GM18858 (cell line): ENCODE measurements around the gene UBR1.
"Not testable (repeated sequence)": the region's sequence is repeated elsewhere in the genome, so short reads cannot be mapped to it uniquely, and the experiment has no call there.

Experiments
- ATAC-seq: cut with Tn5 transposase; IDR thresholded peaks from one replicate; pipeline ENCODE4 v1.9.1; 2021; ENCODE audit not compliant: unreplicated experiment

The UBR1 gene

DNA sequence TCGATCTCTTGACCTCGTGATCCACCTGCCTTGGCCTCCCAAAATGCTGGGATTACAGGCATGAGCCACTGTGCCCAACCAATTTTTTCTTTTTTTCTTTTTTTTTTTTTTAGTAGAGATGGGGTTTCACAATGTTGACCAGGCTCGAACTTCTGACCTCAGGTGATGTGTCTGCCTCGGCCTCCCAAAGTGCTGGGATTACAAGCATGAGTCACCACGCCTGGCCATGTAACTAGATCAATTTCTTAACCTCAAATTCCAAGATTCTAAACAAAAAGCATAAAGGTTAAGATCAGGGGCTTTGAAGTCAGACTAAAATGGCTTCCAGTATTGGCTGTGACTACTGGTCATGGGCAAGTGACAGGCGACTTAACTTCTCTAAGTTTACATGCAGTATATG lies 126.7 kb downstream of the UBR1 start:
- not testable (repeated sequence) for ATAC-seq

DNA sequence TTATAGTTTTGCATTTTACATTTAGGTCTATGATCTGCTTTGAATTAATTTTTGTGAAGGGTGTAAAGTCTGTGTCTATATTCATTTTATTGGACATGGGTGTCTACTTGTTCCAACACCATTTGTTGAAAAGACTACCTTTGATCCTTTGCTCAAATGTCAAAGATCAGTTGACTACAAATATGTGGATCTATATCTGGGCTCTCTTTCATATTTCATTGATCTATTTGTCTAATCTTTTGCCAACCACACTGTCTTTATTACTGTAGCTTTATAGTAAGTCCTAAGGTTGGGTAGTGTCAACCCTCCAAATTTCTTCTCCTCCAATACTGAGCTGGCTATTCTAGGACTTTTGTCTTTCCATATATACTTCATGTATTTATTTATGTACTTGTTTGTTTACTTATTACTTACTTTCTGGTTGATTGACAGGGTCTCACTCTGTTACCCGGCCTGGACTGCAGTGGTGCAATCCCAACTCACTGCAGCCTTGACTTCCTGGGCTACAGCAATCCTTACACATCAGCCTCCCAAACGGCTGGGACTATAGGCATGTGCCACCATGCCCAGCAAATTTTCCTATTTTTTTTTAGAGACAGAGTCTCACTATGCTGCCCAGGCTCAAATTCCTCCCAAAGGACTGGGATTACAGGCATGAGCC lies 131.5 kb downstream of the UBR1 start:
- ATAC-seq: no peak

DNA sequence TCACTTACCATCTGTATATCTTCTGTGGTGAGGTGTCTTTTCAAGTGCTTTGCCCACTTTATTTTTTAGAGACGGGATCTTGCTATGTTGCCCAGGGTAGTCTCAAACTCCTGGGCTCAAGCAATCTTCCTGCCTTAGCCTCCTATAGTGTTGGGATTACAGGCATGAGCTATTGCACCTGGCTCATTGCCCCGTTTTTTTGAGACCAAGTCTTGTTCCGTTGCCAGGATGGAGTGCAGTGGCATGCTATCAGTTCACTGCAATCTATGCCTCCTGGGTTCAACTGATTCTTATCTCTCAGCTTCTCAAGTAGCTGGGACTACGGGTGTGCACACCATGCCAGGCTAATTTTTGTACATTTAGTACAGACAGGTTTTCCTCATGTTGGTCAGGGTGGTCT lies 132.7 kb downstream of the UBR1 start:
- ATAC-seq: no peak

DNA sequence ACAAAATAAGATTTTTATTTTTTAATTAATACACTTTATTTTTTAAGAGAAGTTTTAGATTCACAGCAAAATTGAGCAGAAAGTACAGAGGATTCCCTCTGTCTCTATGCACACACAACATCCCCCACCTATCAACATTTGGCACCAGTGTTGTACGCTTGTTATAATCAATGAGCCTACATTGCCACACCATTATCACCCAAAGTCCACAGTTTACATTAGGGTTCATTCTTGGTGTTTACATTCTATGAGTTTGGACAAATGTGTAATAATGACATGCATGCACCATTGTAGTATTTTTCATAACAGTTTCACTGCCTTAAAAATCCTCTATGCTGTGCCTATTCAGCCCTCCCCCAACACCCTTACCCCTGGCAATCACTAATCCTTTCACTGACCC lies 134.0 kb downstream of the UBR1 start:
- no peak for ATAC-seq

DNA sequence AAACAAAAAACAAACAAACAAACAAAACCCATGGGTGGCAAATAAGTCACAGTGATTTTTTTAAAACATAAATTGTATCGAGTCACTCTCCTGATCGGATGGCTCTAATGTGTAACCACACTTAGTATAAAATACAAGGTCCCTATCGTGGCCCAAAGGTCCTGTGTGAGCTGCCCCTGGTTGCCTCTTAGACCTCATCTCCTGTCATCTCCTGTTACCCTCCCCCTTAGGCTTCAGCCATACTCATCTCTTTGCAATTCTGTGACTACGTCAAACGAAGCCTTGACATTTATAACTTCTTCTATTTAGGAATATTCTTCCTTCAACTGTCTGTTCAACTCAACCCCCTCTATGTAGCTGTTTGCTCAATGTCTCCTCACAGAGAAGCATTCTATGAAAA lies 141.4 kb downstream of the UBR1 start:
- no peak for ATAC-seq

DNA sequence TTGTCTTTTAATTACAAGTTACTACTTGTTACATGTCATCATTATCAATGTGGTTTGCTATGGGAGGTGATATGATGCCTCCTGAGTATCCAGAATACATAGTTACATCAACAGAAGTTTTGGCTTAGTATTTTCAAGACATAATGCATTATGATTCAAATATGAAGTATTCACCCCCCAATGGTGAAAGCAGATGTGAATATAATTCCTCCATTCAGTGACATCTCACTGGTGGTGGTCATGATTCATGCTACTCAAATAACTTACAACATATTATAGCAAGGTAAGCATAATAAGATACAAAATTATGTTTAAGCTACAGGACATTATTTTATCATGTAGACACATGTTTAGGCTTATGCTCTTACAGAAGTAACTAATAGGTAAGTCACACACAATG lies 150.3 kb downstream of the UBR1 start:
- ATAC-seq: no peak

GRCh38 chr15:42954291-42954690 lies 151.5 kb downstream of the UBR1 start:
- no peak for ATAC-seq

DNA sequence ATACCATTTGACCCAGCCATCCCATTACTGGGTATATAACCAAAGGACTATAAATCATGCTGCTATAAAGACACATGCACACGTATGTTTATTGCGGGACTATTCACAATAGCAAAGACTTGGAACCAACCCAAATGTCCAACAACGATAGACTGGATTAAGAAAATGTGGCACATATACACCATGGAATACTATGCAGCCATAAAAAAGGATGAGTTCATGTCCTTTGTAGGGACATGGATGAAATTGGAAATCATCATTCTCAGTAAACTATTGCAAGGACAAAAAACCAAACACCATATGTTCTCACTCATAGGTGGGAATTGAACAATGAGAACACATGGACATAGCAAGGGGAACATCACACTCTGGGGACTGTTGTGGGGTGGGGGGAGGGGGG lies 156.9 kb downstream of the UBR1 start:
- not testable (repeated sequence) for ATAC-seq

- ATAC-seq: no peak
Observed at GRCh38 chr15:42940527-42940926, 165.3 kb downstream of the UBR1 start.

GRCh38 chr15:42939841-42940240 lies 166.0 kb downstream of the UBR1 start:
- no peak for ATAC-seq

DNA sequence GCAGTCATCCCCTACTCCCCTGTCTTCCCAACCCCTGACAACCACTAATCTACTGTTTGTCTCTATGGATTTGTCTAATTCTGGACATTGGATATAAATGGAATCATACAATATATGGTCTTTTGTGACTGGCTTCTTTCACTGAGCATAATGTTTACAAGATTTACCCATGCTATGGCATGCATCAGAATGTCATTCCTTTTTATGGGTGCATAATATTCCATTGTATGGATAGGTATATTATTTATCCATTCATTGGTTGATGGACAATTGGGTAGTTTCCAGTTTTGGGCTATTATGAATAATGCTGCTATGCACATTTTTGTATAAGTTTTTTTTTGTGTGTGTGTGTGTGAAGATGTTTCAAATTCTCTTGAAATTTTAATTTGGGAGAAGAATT lies 168.7 kb downstream of the UBR1 start:
- ATAC-seq: no peak

GRCh38 chr15:42933886-42934667 lies 171.8 kb downstream of the UBR1 start:
- no peak for ATAC-seq

DNA sequence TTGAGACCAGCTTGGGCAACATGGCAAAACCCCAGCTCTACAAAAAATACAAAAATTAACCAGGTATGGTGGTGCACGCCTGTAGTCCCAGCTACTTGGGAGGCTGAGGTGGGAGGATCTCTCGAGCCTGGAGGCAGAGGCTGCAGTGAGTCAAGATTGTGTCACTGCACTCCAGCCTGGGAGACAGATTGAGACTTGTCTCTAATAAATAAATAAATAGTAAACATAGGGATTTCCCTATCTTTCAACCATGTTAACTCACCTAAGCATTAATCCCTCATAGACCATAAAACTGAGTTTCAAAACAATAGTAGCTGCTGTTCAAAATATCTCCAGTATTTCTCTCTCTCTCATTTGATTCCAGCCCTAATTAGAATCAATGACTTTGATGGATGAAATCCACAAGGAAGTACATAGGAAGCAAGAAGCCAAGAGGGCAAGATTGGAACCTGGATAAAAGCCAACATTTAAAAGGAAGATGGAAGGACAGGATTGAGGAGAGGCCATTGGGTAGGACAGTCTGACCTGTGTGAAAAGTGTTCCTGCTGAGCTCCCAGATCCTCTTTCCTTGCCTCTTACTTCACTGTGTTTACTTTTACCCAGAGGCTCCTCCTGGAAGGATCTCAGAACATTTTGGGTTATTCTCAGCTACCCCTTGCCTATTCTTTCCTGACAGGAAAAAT lies 172.9 kb downstream of the UBR1 start:
- no peak for ATAC-seq

GRCh38 chr15:42931702-42932486 lies 173.9 kb downstream of the UBR1 start:
- ATAC-seq: no peak

DNA sequence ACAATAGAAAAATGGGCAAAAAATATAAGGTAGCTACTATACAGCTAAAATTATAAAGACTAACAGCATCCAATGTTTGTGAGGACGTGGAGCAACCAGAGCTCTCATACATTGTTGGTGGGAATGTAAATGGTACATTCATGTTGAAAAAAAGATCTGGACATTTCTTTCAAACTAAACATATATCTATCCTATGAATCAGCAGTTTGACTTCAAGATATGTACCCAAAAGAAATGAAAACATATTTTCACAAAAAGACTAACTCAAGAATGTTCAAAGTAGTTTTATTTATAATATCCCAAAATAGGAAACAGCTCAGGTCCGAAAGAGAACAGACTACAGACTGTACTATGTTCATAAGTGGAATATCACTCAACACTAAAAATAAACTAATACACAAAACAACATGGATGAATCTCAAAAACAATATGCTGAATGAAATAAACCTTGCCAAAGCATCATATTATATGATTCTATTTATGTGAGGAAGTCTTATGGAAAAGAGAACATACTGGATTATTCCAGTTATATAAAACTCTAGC lies 176.5 kb downstream of the UBR1 start:
- ATAC-seq: no peak

- ATAC-seq: no peak
Observed at GRCh38 chr15:42921342-42921731, 184.5 kb downstream of the UBR1 start.

DNA sequence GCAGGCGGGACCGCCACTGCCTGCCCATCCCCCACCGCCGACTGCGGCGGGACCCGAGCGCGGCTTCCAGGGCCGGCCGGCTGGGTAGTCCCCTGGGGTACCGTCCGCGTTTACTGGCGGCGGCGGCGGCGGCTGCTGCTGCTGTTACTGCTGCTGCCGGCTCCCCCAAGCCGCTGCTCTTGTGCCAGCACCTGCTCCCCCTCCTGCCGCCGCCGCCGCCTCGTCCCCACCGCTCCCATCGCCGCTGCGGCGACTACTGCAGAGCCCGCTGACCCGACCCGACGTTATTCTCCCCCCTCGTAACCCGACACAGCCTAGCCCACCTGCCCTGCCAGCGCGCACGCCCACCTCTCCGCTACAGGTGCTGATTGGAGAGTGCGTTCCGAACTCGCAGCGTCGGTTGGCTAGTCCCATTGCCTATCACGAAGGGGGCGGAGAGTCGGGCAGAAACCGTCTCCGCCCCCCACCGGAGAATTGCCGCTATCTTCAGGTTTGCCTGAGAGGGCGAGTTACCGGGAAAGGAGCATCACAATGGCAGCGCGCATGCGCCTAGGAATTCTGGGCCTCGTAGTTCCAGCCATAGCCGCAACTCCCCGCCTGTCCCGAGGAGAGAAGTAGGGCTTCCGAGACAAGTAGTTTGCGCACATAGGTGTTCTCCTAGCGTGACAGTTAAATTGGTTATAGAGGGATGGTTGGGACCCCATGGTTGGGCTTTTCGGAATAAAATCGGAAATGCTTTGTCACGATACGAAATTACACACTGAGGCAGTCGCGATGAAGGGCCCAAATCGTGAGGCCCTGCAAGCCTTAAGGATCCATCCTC lies 185.1 kb downstream of the UBR1 start, which contains the start of gene TTBK2:
Gene TTBK2 (minus strand): TSS at position 260 of the 823 bp plus-strand sequence. CDS start 42,161 bp downstream, outside the sequence.
- peak; percentile 74 for ATAC-seq

DNA sequence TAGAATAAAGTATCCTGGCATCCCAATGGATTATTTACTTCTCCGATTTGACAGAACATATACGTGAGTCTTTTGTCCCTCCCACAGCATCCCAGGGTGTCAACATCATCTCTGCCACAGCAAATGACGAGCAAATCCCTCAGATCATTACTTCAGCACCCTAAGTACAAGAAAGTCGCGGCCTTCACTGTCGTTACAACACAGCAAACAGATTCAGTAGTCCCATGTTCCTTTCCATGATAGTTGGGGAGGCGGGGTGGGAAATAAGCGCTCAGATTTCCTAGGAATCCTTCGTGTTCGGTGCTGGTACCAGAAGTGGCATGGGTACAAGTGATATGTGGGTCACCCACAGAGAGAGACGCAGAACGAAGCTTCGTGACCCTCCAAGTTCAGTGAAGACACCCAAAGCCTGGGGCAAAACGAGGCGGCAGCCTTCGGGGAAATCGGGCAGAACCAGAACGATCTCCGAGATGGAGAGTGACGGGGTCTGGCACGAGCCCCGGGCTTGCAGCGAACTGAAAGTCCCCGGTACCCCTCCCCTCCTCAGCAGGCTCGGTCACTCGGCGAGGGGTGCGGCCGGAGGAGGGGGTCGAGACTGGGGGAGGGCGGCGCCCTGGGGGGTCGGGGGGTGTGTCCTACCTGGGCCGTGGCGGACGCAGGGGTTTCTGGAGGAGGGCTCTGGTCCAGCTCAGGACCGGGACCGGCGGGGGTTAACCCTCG lies 185.9 kb downstream of the UBR1 start:
- no peak for ATAC-seq

GRCh38 chr15:42919308-42919707 lies 186.5 kb downstream of the UBR1 start:
- ATAC-seq: no peak
